ENCODE data around the gene TXNRD3.

TXNRD3 gene

GRCh38 chr3:126680667-126681055 is 25.7 kb upstream of the TXNRD3 start:
- H3K4me3 ChIP-seq (ENCODE audit: low read depth, low read length) = no peak overlapping the region
- no peak for DNase-seq (ENCODE audit: low read depth)
- no peak for TF ChIP-seq CTCF (IDR thresholded peaks at IDR 0.05; ENCODE audit: low read depth, low read length, missing control alignments)
- in situ Hi-C loops (cut with HindIII; ENCODE audit: low sequenced_read_pairs) = no loop called here

- H3K4me3 ChIP-seq (ENCODE audit: low read depth, low read length) = no peak overlapping the region
- in situ Hi-C loops (cut with HindIII; ENCODE audit: low sequenced_read_pairs) = loop anchor here (10.0 kb wide), 1 partner anchor 155 kb away; the partner anchor contains the start of gene CHST13
- no peak for DNase-seq (ENCODE audit: low read depth)
- no peak for TF ChIP-seq CTCF (IDR thresholded peaks at IDR 0.05; ENCODE audit: low read depth, low read length, missing control alignments)
Observed at GRCh38 chr3:126679831-126680666, 25.1 kb upstream of the TXNRD3 start.

- in situ Hi-C loops (cut with HindIII; ENCODE audit: low sequenced_read_pairs) = loop anchor here (10.0 kb wide), 1 partner anchor 155 kb away; the partner anchor contains the start of gene CHST13
- peak; percentile 34 for DNase-seq (ENCODE audit: low read depth)
- TF ChIP-seq CTCF (IDR thresholded peaks at IDR 0.05; ENCODE audit: low read depth, low read length, missing control alignments) = peak; percentile 88
- no peak overlapping the region for H3K4me3 ChIP-seq (ENCODE audit: low read depth, low read length)
Observed at GRCh38 chr3:126679318-126679751, 24.4 kb upstream of the TXNRD3 start.

GRCh38 chr3:126678693-126679317 is 23.9 kb upstream of the TXNRD3 start:
- in situ Hi-C loops (cut with HindIII; ENCODE audit: low sequenced_read_pairs) = loop anchor here (10.0 kb wide), 1 partner anchor 154 kb away; the partner anchor contains the start of gene CHST13
- H3K4me3 ChIP-seq (ENCODE audit: low read depth, low read length) = no peak overlapping the region
- no peak for TF ChIP-seq CTCF (IDR thresholded peaks at IDR 0.05; ENCODE audit: low read depth, low read length, missing control alignments)
- no peak for DNase-seq (ENCODE audit: low read depth)

- no peak for DNase-seq (ENCODE audit: low read depth)
Observed at GRCh38 chr3:126677862-126678503, 23.1 kb upstream of the TXNRD3 start.

More at GRCh38 chr3:126677862-126678503, 23.1 kb upstream of the TXNRD3 start:
- no peak overlapping the region for H3K4me3 ChIP-seq (ENCODE audit: low read depth, low read length)
- in situ Hi-C loops (cut with HindIII; ENCODE audit: low sequenced_read_pairs) = loop anchor here (10.0 kb wide), 1 partner anchor 153 kb away; the partner anchor contains the start of gene CHST13
- no peak for TF ChIP-seq CTCF (IDR thresholded peaks at IDR 0.05; ENCODE audit: low read depth, low read length, missing control alignments)
